Measurements from ENCODE around the gene SCNN1A.

DNA sequence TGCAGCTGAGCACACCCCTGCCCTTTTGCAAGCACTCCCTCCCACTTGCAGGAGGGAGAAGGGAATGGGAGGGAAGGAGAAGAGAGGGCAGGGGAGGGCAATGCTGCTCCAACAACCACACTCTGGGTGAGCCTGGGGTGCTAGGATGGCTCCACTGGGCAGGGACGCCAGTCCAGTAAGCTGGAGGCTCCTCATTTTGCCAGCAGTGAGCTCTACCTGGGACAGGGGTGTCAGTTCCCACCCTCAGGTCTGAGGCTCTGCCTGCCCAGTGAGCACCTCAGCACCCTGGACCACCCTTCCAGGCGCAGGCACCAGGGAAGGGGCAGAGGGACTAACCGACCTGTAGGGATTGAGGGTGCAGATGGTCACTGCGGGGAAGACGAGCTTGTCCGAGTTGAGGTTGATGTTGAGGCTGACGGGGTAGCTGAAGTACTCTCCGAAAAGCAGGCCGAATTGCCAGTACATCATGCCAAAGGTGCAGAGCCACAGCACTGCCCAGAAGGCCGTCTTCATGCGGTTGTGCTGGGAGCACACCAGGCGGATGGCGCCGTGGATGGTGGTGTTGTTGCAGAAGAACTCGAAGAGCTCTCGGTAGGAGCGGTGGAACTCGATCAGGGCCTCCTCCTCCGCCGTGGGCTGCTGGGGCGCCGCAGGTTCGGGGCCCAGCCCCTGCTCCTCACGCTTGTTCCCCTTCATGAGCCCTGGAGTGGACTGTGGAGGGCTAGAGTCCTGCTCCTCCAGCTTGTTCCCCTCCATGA is 1.2 kb downstream of the SCNN1A start:
- TF ChIP-seq CTCF (IDR thresholded peaks at IDR 0.05; ENCODE audit: insufficient read depth, low read length, poor library complexity, severe bottlenecking), result no peak
- TF ChIP-seq EZH2phosphoT487 (conservative IDR thresholded peaks at IDR 0.05; ENCODE audit: low read length), result no peak
